Caco-2 (cell line): ENCODE data around the gene BMX. TPM values are rescaled to one million over a fixed set of nuclear protein-coding genes. Genes with fewer than 3 reads are reported as not detected.

Experiments
- BruUV-seq: library from RNA; stranded (reverse); fragments of 400-500 nt; replicated peaks from 2 replicates; lab custom pipeline; 2021; lab: Mats Ljungman, UMichigan
- CTCF ChIA-PET: fragments of 300-600 bp; sonication (Branson Sonifier 250); formaldehyde crosslinking; loops from one replicate; lab custom pipeline; 2022; ENCODE audit warnings: antibody characterized with exemption; lab: Charles Lee
- POLR2A ChIA-PET: fragments of 300-600 bp; sonication (Branson Sonifier 250); formaldehyde crosslinking; loops from one replicate; lab custom pipeline; 2022; ENCODE audit warnings: antibody characterized with exemption; lab: Charles Lee
- DNase-seq, 2 experiments: peaks; one replicate each; pipeline versions ENCODE4 v3.0.0 to v3.0.0-alpha.2; 2020 to 2022
- H3K27me3 ChIP-seq: replicated peaks from 2 replicates; pipeline ENCODE4 v1.6.0; 2011; ENCODE audit warnings: low read length; ENCODE audit not compliant: control insufficient read depth, insufficient read depth
- H3K36me3 ChIP-seq: 2 replicates; pipeline ENCODE4 v1.5.1; 2011; ENCODE audit warnings: low read length; ENCODE audit not compliant: control insufficient read depth, insufficient read depth
- H3K4me1 ChIP-seq: fragments of 250-450 bp; sonication (Bioruptor Pico); 2 replicates; pipeline ENCODE4 v1.5.1; 2020; ENCODE audit warnings: mild to moderate bottlenecking
- H3K4me3 ChIP-seq: 2 replicates; pipeline ENCODE4 v1.5.1; 2011; ENCODE audit warnings: low read depth, mild to moderate bottlenecking, control low read depth, low read length
- H3K9me3 ChIP-seq: fragments of 250-450 bp; sonication (Bioruptor Pico); 2 replicates; pipeline ENCODE4 v1.5.1; 2020; ENCODE audit warnings: mild to moderate bottlenecking, moderate library complexity
- H3K27ac Mint-ChIP-seq: one replicate; pipeline ENCODE4 v1.8.0; 2022; ENCODE audit warnings: mixed read lengths; ENCODE audit not compliant: unreplicated experiment
- H3K27me3 Mint-ChIP-seq: one replicate; pipeline ENCODE4 v1.8.0; 2022; ENCODE audit warnings: mixed read lengths; ENCODE audit not compliant: insufficient read depth, unreplicated experiment
- H3K36me3 Mint-ChIP-seq: one replicate; pipeline ENCODE4 v1.8.0; 2022; ENCODE audit warnings: mild to moderate bottlenecking, mixed read lengths; ENCODE audit not compliant: insufficient read depth, unreplicated experiment
- H3K4me1 Mint-ChIP-seq: one replicate; pipeline ENCODE4 v1.8.0; 2022; ENCODE audit warnings: low read depth, mixed read lengths; ENCODE audit not compliant: unreplicated experiment
- H3K4me3 Mint-ChIP-seq: one replicate; pipeline ENCODE4 v1.8.0; 2022; ENCODE audit warnings: mild to moderate bottlenecking, moderate library complexity, mixed read lengths; ENCODE audit not compliant: unreplicated experiment
- H3K9me3 Mint-ChIP-seq: one replicate; pipeline ENCODE4 v1.8.0; 2022; ENCODE audit warnings: mixed read lengths; ENCODE audit not compliant: unreplicated experiment
- CTCF ChIP-seq, 2 experiments: fragments of 200-600 bp in 1 of 2; IDR thresholded peaks; 1 replicate in 1 of 2; 2 replicates in 1 of 2; pipeline versions ENCODE4 v1.5.1 to v1.8.0; 2011 to 2022; ENCODE audit warnings: antibody characterized with exemption in 1 of 2, control low read depth in 1 of 2, inconsistent platforms in 1 of 2, low read depth in 1 of 2, low read length in 1 of 2, mild to moderate bottlenecking in 1 of 2, moderate library complexity in 1 of 2; ENCODE audit not compliant: insufficient read depth in 1 of 2, severe bottlenecking in 1 of 2, unreplicated experiment in 1 of 2
- intact Hi-C: fragments of 100-400 bp; cut with micrococcal nuclease; formaldehyde crosslinking; loops from one replicate; pipeline ENCODE4 v1.10.0; 2022; ENCODE audit not compliant: unreplicated experiment
- total RNA-seq: library from RNA; stranded (reverse); gene quantifications from 2 replicates; pipeline ENCODE4 v1.2.3, GENCODE V29; 2022

BMX gene
- total RNA-seq, 1 experiment from 2014 or later = not detected

- Mint-ChIP-seq H3K9me3 (no peaks in the 10 kb centered on the region), H3K4me1 (peaks cover 2% of the 10 kb centered on the region), H3K36me3 (no peaks in the 10 kb centered on the region), H3K4me3 (no peak overlapping the region), H3K27ac (no peak overlapping the region), H3K27me3 (no peaks in the 10 kb centered on the region)
- Histone ChIP-seq H3K36me3 (no peaks in the 10 kb centered on the region), H3K27me3 (no peaks in the 10 kb centered on the region), H3K9me3 (no peaks in the 10 kb centered on the region), H3K4me1 (no peaks in the 10 kb centered on the region), H3K4me3 (no peak overlapping the region)
- CTCF ChIA-PET = no interaction called here
- no peak for TF ChIP-seq CTCF (IDR thresholded peaks at IDR 0.05; ENCODE audit: insufficient read depth in 1 of 2, low read depth in 1 of 2, low read length in 1 of 2, severe bottlenecking in 1 of 2, unreplicated experiment in 1 of 2)
- DNase-seq = no peak
- intact Hi-C loops = loop anchor here (1.0 to 5.0 kb wide), 2 partner anchors 67 to 149 kb away; no protein-coding TSS in a partner anchor
- POLR2A ChIA-PET = no interaction called here
- BruUV-seq = no TSS peak
These were observed 1.9 kb upstream of the BMX start for GRCh38 chrX:15498741-15499140.

GRCh38 chrX:15499976-15500375 is 631 bp upstream of the BMX start:
- Histone ChIP-seq H3K4me1 (no peaks in the 10 kb centered on the region), H3K27me3 (no peaks in the 10 kb centered on the region), H3K4me3 (no peak overlapping the region), H3K36me3 (no peaks in the 10 kb centered on the region), H3K9me3 (no peaks in the 10 kb centered on the region)
- DNase-seq = no peak
- CTCF ChIA-PET = no interaction called here
- intact Hi-C loops = loop anchor here (5.0 kb wide), 1 partner anchor 147 kb away; no protein-coding TSS in a partner anchor
- H3K27me3 Mint-ChIP-seq = no peaks in the 10 kb centered on the region
- POLR2A ChIA-PET = no interaction called here
- H3K36me3 Mint-ChIP-seq = no peaks in the 10 kb centered on the region
- H3K27ac Mint-ChIP-seq = no peak overlapping the region
- no TSS peak for BruUV-seq
- H3K4me3 Mint-ChIP-seq = no peak overlapping the region
- H3K9me3 Mint-ChIP-seq = no peaks in the 10 kb centered on the region
- TF ChIP-seq CTCF (IDR thresholded peaks at IDR 0.05; ENCODE audit: insufficient read depth in 1 of 2, low read depth in 1 of 2, low read length in 1 of 2, severe bottlenecking in 1 of 2, unreplicated experiment in 1 of 2) = no peak
- no peaks in the 10 kb centered on the region for H3K4me1 Mint-ChIP-seq

- POLR2A ChIA-PET = no interaction called here
- H3K27me3 ChIP-seq = no peaks in the 10 kb centered on the region
These were observed 899 bp downstream of the BMX start for GRCh38 chrX:15501506-15501905.

More at GRCh38 chrX:15501506-15501905, 899 bp downstream of the BMX start:
- Mint-ChIP-seq H3K4me1 (no peaks in the 10 kb centered on the region), H3K36me3 (no peaks in the 10 kb centered on the region), H3K4me3 (no peak overlapping the region), H3K27me3 (no peaks in the 10 kb centered on the region), H3K27ac (no peak overlapping the region), H3K9me3 (no peaks in the 10 kb centered on the region)
- DNase-seq = no peak
- no peaks in the 10 kb centered on the region for H3K9me3 ChIP-seq
- TF ChIP-seq CTCF (IDR thresholded peaks at IDR 0.05; ENCODE audit: insufficient read depth in 1 of 2, low read depth in 1 of 2, low read length in 1 of 2, severe bottlenecking in 1 of 2, unreplicated experiment in 1 of 2) = no peak
- no peaks in the 10 kb centered on the region for H3K4me1 ChIP-seq
- CTCF ChIA-PET = no interaction called here
- no TSS peak for BruUV-seq
- intact Hi-C loops = no loop called here
- no peak overlapping the region for H3K4me3 ChIP-seq
- no peaks in the 10 kb centered on the region for H3K36me3 ChIP-seq
